Mucosa of descending colon (tissue), 3 donors: ENCODE data around the gene DIRAS2. TPM values are rescaled to one million over a fixed set of nuclear protein-coding genes. Genes with fewer than 3 reads are reported as not detected.

Experiments
- ATAC-seq: fragments of 200-7000 bp; cut with Tn5 transposase; one replicate; pipeline ENCODE4 v1.9.1; 2020; ENCODE audit warnings: mild to moderate bottlenecking, moderate library complexity
- DNase-seq, 3 donors: peaks; one replicate each; pipeline ENCODE4 v3.0.0-alpha.2; 2020
- H3K36me3 ChIP-seq: fragments of 200-600 bp; one replicate; pipeline ENCODE4 v1.8.0; 2021; ENCODE audit warnings: low read depth, mild to moderate bottlenecking
- H3K4me1 ChIP-seq: fragments of 200-600 bp; one replicate; pipeline ENCODE4 v1.8.0; 2021; ENCODE audit warnings: low read depth, mild to moderate bottlenecking
- H3K4me3 ChIP-seq: fragments of 200-600 bp; one replicate; pipeline ENCODE4 v1.8.0; 2021; ENCODE audit warnings: mild to moderate bottlenecking
- H3K9me3 ChIP-seq: fragments of 200-600 bp; one replicate; pipeline ENCODE4 v1.8.0; 2021; ENCODE audit warnings: mild to moderate bottlenecking
- intact Hi-C, 2 donors: fragments of 100-400 bp; cut with DNase I in 1 of 2; cut with micrococcal nuclease in 1 of 2; formaldehyde crosslinking; loops; one replicate each; pipeline versions ENCODE4 v1.11.0 to v1.11.1; 2022; cut with DNase I, micrococcal nuclease
- total RNA-seq, 3 donors: library from RNA; stranded (reverse); fragmentation: NEBNext Ultra II Directional in 2 of 3; extraction: Animal tissue kit (Norgen Biotek cat#: 25700) in 2 of 3; gene quantifications; one replicate each; pipeline versions ENCODE4 v1.2.1 to v1.2.4, GENCODE V29; 2021 to 2023
- TF ChIP-seq, protein P1 (sequence below): fragments of 200-600 bp; IDR thresholded peaks from one replicate; pipeline ENCODE4 v1.8.0; 2022; ENCODE audit warnings: antibody characterized with exemption, mild to moderate bottlenecking
- donor health status: DM: no; HTN: no; CAD: no; lungs with moderate emphysema.
- donor health status: DM: no; HTN: no; CAD: no.
- donor health status: DM: no; HTN: yes; CAD: no.

Gene DIRAS2
- total RNA-seq, 3 donors from 2014 or later, result 0.07 to 1.4 (median 0.12) TPM

DNA sequence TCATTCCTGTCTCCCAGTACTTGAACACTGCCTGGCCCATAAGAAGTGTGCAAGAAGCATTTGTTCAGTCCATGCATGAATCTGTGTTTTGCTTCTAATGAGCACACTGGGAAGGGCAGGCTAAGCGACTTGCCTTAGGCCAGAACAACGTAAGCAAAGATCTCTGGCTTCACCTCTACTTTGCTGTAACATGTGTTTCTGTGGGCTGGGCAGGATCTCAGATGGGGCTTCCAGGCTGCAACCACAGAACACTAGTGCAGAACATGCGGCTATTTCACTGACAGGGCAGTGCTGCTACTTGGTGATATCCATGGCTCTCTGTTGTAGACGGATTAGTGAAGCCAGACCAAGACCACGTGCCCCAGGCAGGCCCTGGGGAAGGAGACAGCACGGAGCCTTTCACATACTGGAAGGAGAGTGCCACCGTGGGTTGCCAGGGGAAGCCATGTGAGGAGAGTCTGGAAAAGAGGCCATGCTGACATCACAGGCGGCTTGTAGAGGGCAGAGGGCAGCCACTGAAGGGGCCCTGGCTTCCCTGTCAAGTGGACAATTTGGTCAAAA, 9.9 kb downstream of the DIRAS2 start:
- H3K4me3 ChIP-seq, result no peak overlapping the region
- intact Hi-C loops, result no loop called here
- no peaks in the 10 kb centered on the region for H3K4me1 ChIP-seq
- H3K36me3 ChIP-seq, result no peaks in the 10 kb centered on the region
- DNase-seq (no peak), ATAC-seq (no peak)
- TF ChIP-seq, protein P1, sequence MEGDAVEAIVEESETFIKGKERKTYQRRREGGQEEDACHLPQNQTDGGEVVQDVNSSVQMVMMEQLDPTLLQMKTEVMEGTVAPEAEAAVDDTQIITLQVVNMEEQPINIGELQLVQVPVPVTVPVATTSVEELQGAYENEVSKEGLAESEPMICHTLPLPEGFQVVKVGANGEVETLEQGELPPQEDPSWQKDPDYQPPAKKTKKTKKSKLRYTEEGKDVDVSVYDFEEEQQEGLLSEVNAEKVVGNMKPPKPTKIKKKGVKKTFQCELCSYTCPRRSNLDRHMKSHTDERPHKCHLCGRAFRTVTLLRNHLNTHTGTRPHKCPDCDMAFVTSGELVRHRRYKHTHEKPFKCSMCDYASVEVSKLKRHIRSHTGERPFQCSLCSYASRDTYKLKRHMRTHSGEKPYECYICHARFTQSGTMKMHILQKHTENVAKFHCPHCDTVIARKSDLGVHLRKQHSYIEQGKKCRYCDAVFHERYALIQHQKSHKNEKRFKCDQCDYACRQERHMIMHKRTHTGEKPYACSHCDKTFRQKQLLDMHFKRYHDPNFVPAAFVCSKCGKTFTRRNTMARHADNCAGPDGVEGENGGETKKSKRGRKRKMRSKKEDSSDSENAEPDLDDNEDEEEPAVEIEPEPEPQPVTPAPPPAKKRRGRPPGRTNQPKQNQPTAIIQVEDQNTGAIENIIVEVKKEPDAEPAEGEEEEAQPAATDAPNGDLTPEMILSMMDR, result no peak
- no peaks in the 10 kb centered on the region for H3K9me3 ChIP-seq

DNA sequence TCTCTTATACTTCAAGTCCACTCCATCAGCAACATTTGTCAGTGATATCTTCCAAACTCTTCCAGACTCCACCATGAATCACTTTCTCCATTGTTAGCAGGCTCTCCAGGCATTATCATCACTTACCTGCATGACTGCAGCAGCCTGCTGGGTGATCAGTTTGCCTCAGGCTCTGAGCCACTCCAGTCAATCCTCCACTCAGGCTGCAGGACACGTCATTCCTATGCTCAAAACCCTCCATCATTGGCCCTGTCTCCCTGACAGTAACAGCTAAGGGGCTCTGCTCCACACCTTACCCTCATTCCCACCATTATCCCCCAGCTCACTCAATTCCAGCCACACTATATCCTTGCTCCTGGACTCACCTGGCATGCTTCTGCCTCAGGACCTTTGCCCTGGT, 10.7 kb downstream of the DIRAS2 start:
- intact Hi-C loops, result no loop called here
- TF ChIP-seq, protein P1, result no peak

DNA sequence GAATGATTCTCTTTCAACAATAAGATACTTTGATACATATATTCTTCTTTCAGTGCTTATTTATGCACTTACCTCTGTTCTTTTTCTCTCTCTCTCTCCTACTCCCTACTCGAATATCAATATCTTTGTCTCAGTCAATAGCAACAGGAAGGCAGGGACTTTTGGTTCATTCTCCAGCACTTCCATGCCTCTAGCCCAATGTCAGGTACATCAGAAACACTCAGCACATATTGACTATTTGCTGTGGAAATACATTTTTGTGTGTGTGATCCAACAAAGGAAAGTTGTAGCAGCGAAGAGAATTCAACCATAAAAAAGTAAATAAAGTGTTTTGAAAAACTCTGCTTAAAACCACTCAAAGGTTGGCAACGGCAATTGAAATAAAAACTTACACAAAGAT, 12.6 kb downstream of the DIRAS2 start:
- H3K4me3 ChIP-seq, result no peak overlapping the region
- DNase-seq, result no peak
- intact Hi-C loops, result no loop called here
- no peaks in the 10 kb centered on the region for H3K9me3 ChIP-seq
- ATAC-seq, result no peak
- no peaks in the 10 kb centered on the region for H3K36me3 ChIP-seq
- TF ChIP-seq, protein P1, result no peak
- H3K4me1 ChIP-seq, result no peaks in the 10 kb centered on the region

More for the DNA sequence above, 10.7 kb downstream of the DIRAS2 start:
- no peak for DNase-seq
- Histone ChIP-seq H3K36me3 (no peaks in the 10 kb centered on the region), H3K4me1 (no peaks in the 10 kb centered on the region), H3K9me3 (no peaks in the 10 kb centered on the region), H3K4me3 (no peak overlapping the region)
- ATAC-seq, result no peak

DNA sequence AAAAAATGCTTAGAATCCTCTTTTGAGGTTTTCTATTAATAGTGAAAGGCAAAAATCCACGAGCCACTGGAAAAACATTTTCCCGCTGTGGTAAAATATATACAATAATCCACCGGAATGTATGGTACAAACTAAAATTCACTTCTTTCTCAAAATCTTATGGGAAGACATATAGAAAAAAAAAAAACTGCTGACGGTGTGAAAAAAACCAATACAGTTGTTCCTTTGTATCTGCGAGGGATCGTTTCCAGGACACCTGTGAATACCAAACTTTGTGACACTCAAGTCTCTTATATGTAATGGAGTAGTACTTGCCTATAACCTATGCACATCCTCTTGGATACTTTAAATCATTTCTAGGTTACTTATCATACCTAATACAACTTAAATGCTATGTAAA, 13.3 kb downstream of the DIRAS2 start:
- ATAC-seq, result no peak
- Histone ChIP-seq H3K36me3 (no peaks in the 10 kb centered on the region), H3K4me1 (no peaks in the 10 kb centered on the region), H3K4me3 (no peak overlapping the region), H3K9me3 (no peaks in the 10 kb centered on the region)
- DNase-seq, result no peak
- TF ChIP-seq, protein P1, result no peak
- intact Hi-C loops, result no loop called here

DNA sequence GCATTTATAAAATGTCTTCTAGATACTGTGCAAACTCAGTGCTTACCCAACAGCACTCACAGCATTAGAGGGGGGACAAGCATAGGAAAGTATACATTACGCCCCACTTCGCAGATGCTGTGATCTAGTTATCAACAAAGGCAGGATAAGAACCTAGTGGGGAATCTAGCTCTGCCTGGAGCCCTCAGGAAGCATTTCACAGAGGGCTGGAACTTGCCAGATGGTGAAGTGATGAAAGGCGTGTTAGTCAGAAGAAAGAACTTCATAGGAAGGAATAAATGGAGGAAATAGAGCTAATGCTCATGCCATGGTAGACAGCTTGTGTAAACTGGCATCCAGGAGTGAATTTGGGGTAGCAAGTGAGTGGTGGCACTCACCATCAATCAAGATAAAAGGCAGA, 25.8 kb downstream of the DIRAS2 start:
- no peak for DNase-seq
- TF ChIP-seq, protein P1, result no peak
- no peak overlapping the region for H3K4me3 ChIP-seq
- H3K36me3 ChIP-seq, result no peaks in the 10 kb centered on the region
- no peaks in the 10 kb centered on the region for H3K9me3 ChIP-seq
- intact Hi-C loops, result no loop called here
- ATAC-seq, result no peak
- no peaks in the 10 kb centered on the region for H3K4me1 ChIP-seq

DNA sequence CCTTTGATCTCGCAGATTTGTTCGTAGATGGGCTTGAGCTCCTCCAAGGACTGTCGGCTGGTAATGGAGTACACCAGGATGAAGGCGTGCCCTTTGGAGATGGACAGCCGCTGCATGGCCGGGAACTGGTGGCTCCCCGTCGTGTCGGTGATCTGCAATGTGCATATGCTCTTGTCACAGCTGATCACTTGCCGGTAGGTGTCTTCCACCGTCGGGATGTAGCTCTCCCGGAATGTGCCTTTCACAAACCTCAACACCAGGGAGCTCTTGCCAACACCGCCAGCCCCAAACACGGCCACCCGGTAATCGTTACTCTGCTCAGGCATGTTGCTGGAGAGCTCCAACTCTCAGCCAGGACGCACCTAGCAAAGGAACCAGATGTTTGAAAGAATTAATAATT, 29.1 kb downstream of the DIRAS2 start:
- TF ChIP-seq, protein P1, result no peak
- DNase-seq (no peak), ATAC-seq (no peak)
- Histone ChIP-seq H3K4me1 (no peaks in the 10 kb centered on the region), H3K4me3 (no peak overlapping the region), H3K36me3 (no peaks in the 10 kb centered on the region), H3K9me3 (no peaks in the 10 kb centered on the region)
- intact Hi-C loops, result no loop called here
